COLO668 (cell line): ENCODE measurements around the gene SLC13A3.

Source experiments
- DNase-seq: peaks from one replicate; lab custom pipeline; 2025; ENCODE audit not compliant: unreplicated experiment; lab: John Stamatoyannopoulos, UW

SLC13A3 gene

DNA sequence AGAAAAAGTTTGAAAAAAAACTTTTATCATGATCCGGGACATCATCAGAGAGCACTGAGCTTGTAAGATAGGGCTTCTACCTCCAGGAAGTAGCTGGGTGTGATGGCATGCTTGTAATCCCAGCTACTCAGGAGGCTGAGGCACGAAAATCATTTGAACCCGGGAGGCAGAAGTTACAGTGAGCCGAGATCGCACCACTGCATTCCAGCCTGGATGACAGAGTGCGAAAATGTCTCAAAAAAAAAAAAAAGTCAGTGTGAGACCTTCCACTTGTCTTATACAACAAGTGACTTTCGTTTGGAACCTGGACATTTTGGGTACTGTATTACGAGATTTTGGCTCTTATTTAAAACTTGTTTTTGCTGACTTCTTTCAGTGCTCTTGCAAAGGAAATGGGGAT, 5.9 kb upstream of the SLC13A3 start:
- no peak for DNase-seq

DNA sequence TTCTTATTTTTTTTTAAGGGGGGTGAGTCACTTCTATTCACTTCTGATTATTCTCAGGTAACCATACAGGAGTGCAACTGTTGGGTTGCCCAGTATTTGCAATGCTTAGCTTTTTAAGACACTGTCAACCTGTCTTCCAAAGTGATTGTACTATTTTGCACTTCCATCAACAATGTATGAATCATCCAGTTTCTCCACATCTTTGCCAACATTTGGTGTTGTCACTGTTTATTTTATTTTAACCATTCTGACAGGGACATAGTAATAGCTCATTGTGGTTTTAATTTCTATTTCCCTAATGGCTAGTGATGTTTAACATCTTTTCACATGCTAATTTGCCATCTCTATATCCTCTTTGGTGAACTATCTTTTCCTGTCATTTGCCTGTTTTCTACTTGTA, 1.4 kb upstream of the SLC13A3 start:
- no peak for DNase-seq

GRCh38 chr20:46650575-46651090, 626 bp downstream of the SLC13A3 start:
- no peak for DNase-seq

DNA sequence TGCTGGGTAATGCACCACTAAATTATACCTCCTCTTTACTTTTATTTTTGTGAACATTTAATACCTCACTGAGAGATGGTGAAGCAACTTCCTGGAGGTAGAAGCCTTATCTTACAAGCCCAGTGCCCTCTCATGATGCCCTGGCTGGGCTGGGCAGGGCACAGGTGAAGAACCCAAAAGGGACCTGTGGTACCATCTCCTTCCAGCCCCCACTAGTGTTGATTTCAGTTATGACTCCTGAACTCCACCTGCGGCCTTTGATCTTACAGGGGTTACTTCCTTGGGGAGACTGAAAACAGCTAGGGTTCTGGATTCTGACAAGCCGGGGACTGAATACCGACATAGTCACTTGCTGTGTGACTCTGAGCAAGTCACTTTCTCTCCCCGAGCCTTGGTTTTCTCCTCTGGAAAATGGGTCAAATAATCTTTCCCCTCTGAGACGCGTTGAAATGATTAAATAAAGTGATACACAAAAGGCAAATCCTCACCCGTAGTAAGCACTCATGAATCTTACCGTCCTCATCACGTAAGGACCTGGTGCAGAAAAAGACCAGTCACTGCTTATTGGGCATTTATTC, 1.2 kb downstream of the SLC13A3 start:
- no peak for DNase-seq

- no peak for DNase-seq
Observed at GRCh38 chr20:46649650-46649949, 1.7 kb downstream of the SLC13A3 start.

GRCh38 chr20:46648903-46649649, 2.2 kb downstream of the SLC13A3 start:
- DNase-seq: no peak

- DNase-seq: no peak
Observed at GRCh38 chr20:46647469-46647868, 3.8 kb downstream of the SLC13A3 start.

GRCh38 chr20:46646659-46647380, 4.4 kb downstream of the SLC13A3 start:
- DNase-seq: no peak

- DNase-seq: no peak
Observed at GRCh38 chr20:46646122-46646521, 5.1 kb downstream of the SLC13A3 start.

DNA sequence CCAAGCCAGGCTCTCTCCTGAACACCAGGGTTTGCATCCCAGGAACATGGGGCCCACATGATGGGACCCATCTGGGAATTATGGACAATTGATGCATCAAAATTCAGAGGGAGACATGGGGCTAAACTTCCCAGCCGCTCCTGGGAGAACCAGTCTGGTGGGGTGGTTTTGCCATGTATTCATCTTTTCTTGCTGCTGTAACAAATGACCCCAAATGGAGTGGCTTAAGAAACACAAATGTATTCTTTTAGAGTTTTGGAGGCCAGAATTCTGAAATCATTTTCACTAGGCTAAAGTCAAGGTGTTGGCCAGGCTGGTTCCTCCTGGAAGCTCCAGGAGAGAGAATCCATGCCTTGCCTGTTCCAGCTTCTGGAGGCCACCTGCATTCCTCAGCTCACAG, 6.5 kb downstream of the SLC13A3 start:
- DNase-seq: no peak

DNA sequence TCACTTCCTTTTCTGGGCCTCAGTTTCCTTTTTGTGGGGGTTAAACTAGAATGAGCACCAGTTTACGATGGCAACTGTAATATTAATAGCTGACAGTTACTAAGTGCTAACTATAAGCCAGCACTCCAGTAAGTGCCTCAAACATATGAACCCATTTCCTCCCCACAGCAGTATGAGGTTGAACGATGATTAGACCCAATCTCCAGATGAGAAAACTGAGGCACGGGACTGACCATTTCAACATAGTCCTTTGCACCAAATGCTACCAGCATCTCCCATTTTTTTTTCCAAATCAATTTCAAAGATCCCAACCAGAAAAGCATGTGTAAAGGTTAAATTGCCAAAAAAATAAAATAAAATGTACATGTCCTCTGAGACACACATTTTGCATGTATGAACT, 7.1 kb downstream of the SLC13A3 start:
- no peak for DNase-seq

DNA sequence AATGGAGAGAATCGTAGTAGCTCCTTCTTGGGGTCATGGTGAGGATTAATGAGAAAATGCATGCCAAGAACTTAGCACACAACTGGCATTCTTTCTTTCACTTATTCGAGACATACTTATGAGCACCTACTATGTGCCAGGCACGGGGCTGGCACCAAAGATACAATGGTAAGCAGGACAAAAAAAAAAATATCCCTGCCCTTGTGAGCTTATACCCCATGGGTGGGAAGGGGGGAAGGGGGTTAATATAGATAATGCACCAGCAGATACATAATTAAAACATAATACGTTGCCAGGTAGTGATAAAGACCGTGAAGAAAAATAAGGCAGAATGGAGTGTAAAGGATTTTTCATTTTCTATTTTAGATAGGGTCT, 8.3 kb downstream of the SLC13A3 start:
- no peak for DNase-seq

DNA sequence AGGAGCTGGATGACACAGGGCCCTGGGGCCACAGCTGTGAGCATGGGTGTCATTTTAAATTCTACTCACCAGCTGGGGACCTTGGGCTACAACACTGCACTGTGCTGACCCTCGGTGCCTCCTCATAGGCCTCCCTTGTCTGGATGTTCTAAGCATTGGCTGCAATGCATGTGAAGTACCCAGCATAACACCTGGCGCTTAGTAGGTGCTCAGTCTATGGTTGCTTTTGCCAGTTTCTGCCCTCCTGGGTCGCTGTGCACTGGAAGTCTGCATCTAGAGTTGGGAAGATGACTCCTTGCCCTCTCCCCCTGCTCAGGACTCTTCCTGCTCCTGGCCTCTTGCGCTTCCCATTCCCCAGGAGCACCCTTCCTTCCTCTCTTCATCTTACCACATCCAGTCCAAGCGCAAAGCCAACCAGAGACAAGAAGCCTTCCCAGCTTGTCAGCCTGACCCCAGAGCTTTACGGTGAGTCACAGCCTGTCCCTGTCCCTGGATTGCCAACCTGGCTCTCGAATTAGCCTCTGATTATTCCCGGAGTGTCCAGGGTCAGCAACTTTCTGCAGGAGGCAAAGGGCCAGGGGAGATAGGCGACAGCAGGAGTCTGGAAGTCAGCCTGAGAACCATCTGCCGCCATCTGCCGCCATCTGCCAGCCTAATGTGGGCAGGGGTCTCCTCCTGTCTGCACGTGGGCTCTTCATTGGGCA, 8.8 kb downstream of the SLC13A3 start:
- DNase-seq: no peak

- no peak for DNase-seq
Observed at GRCh38 chr20:46641424-46641823, 9.8 kb downstream of the SLC13A3 start.

- DNase-seq: peak; percentile 30
Observed at GRCh38 chr20:46640536-46641311, 10.5 kb downstream of the SLC13A3 start.

- DNase-seq: no peak
Observed at GRCh38 chr20:46640044-46640443, 11.2 kb downstream of the SLC13A3 start.

DNA sequence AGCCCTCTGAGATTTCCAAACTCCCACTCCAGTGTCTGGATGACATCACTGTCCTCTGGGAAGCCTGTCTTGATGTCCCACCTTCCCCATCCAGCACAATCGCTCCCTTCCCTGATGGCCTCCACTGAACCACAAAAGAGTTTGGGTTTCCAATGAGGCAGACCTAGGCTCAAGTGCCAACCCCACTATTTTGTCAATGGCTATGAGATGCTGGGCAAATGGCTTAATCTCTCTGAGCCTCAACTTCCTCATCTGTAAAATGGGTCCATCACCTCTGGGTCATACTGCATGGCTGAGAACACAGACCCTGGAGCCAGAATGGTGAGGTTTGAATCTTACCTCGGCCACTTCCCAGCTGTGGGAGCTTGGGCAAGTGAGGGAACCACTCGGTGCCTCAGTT, 11.7 kb downstream of the SLC13A3 start:
- no peak for DNase-seq

DNA sequence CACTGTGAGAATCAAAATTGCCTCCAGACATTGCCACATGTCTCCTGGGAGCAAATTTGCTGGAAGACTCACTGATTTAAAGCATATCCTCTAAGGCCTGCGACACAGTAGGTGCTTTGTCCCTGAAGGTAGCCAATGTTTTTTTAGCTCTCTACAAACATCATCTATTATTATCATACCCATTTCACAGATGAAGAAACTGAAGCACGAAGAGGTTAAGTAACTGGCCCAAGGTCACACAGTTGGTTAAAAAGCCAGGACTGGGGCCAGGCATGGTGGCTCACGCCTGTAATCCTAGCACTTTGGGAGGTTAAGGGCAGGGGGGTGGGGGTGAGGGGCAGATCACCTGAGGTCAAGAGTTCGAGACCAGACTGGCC, 12.4 kb downstream of the SLC13A3 start:
- DNase-seq: no peak

DNA sequence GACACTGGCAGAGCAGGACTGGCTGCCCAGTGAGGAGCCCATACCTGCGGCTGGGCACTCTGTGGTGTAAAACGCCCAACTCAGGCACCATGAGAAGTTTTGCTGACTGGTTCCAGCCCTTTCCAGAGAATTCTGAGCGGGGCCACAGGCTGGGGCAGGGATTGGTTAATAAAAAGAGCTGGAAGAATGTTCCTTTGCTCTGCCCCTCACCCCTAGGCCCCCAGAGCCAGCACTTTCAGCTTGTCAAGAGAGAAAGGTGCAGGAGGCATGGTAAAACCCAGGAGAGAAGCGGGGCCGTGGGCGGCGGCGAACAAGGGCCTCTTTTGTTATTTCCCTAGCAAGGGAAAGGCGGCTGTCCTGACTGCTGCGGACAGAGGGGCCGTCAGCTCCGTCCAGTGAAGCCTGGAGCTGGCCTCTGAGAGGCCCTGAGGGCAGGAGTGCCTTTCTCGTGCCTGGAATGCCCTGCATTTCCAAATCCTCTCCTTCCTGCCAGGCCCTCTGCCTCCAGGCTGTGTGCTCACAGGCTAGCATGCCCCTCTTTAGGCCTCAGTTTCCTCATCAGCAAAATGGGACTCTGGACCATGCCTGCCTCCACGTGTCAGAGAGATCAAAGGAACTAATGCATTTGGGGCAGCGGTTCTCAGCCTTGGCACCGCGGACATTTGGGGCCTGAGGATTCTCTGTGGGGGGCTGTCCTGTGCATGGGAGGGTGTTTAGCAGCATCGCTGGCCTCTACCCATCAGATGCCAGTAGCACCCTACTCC, 12.9 kb downstream of the SLC13A3 start:
- DNase-seq: no peak

DNA sequence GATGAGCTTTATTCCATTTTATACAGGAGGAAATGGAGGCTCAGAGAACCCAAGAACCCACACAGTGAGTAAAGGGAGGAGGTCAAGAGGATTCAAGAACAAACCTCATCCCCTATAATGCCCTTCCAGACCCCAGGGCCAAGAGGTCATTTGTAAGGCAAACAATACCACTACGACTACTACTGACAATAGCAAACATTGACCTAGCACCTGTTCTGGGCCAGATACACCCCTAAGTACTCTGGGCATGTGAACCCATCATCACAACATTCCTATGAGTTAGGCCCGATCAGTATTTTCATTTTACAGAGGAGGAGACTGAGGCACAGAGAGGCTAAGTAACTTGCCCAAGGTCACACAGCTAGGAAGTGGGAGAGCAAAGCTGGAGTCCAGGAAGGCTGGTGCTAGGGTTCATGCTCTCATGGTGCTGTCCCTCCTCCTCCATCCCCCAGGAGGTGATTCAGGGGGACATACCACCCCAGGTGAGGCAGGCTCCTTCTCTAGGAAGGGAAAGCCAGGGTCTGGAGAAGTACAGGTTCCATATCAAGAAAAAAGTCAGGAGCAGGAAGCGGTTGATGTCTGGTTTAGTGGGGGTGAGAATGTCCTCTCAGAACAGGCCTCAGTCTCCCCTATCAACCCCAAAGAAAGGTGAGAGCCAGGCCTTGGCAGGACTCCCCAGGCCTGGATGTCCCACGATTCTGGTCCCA, 13.7 kb downstream of the SLC13A3 start:
- DNase-seq: no peak
